Endothelial cell of umbilical vein (primary cell): Measurements from ENCODE around the gene GRK4. TPM values are rescaled to one million over a fixed set of nuclear protein-coding genes. Genes with fewer than 3 reads are reported as not detected.

Experiments
- BruUV-seq: library from RNA; stranded (reverse); fragments of 400-500 nt; replicated peaks from 2 replicates; lab custom pipeline; 2021; lab: Mats Ljungman, UMichigan
- CTCF ChIA-PET: fragments of 300-600, 350-600 bp; sonication (Branson Sonifier 250); formaldehyde crosslinking; loops from one replicate; lab custom pipeline; 2021; ENCODE audit warnings: antibody characterized with exemption, inconsistent platforms; lab: Charles Lee
- POLR2A ChIA-PET: fragments of 300-600, 350-600 bp; sonication (Branson Sonifier 250); formaldehyde crosslinking; loops from one replicate; lab custom pipeline; 2021; ENCODE audit warnings: antibody characterized with exemption, inconsistent platforms; lab: Charles Lee
- DNase-seq: peaks from one replicate; pipeline ENCODE4 v3.0.0-alpha.2; 2011; ENCODE audit warnings: low read depth, low spot score
- FAIRE-seq: peaks from 2 replicates; lab custom pipeline; 2011; peaks lifted over from hg19 to GRCh38; lab: Jason Lieb, UNC
- H2AFZ ChIP-seq: 2 replicates; pipeline ENCODE4 v1.6.0; 2012; ENCODE audit warnings: low read depth, low read length, control low read depth, inconsistent platforms
- H3K27ac ChIP-seq: 2 replicates; pipeline ENCODE4 v1.5.1; 2011; ENCODE audit warnings: low read depth, mild to moderate bottlenecking, control low read depth, low read length, moderate library complexity; ENCODE audit not compliant: insufficient read depth
- H3K27me3 ChIP-seq, 2 experiments: 2 replicates each; pipeline versions ENCODE4 v1.6.0 to v1.6.1; 2011; ENCODE audit warnings: low read length in 2 of 2, mixed read lengths in 1 of 2; ENCODE audit not compliant: control insufficient read depth in 2 of 2, insufficient read depth in 2 of 2
- H3K36me3 ChIP-seq, 2 experiments: 2 replicates in 1 of 2; 3 replicates in 1 of 2; pipeline ENCODE4 v1.5.1; 2011; ENCODE audit warnings: low read length in 2 of 2, mild to moderate bottlenecking in 1 of 2, moderate library complexity in 1 of 2; ENCODE audit not compliant: control insufficient read depth in 2 of 2, insufficient read depth in 2 of 2; ENCODE audit errors: extremely low read depth in 1 of 2
- H3K4me1 ChIP-seq: 3 replicates; pipeline ENCODE4 v1.5.1; 2011; ENCODE audit warnings: mild to moderate bottlenecking, low read length; ENCODE audit not compliant: control insufficient read depth, insufficient read depth; ENCODE audit errors: extremely low read depth
- H3K4me2 ChIP-seq: 2 replicates; pipeline ENCODE4 v1.6.1; 2011; ENCODE audit warnings: low read length, control low read depth, mixed read lengths; ENCODE audit not compliant: insufficient read depth
- H3K4me3 ChIP-seq, 3 experiments: fragments of 200-600 bp in 1 of 3; sonication (generic), shearing (Covaris generic) in 1 of 3; replicated peaks in 1 of 3; 2 replicates each; pipeline ENCODE4 v1.5.1; 2011 to 2016; ENCODE audit warnings: control low read depth in 3 of 3, low read length in 3 of 3, mild to moderate bottlenecking in 2 of 3, inconsistent platforms in 1 of 3, low read depth in 1 of 3, moderate library complexity in 1 of 3; ENCODE audit not compliant: insufficient read depth in 1 of 3
- H3K79me2 ChIP-seq: 2 replicates; pipeline ENCODE4 v1.6.0; 2012; ENCODE audit warnings: low read length, inconsistent platforms; ENCODE audit not compliant: control insufficient read depth, insufficient read depth
- H3K9ac ChIP-seq: replicated peaks from 2 replicates; pipeline ENCODE3; 2011; ENCODE audit warnings: low read length, control low read depth; ENCODE audit not compliant: insufficient read depth; ENCODE audit errors: extremely low read depth
- H3K9me1 ChIP-seq: replicated peaks from 3 replicates; pipeline ENCODE4 v1.6.0; 2011; ENCODE audit warnings: mild to moderate bottlenecking, low read length; ENCODE audit not compliant: control insufficient read depth, insufficient read depth; ENCODE audit errors: extremely low read depth
- H3K9me3 ChIP-seq: replicated peaks from 2 replicates; pipeline ENCODE4 v1.5.1; 2012; ENCODE audit warnings: low read length, inconsistent platforms; ENCODE audit not compliant: control insufficient read depth, insufficient read depth
- H4K20me1 ChIP-seq: replicated peaks from 2 replicates; pipeline ENCODE3; 2011; ENCODE audit warnings: mild to moderate bottlenecking, low read length; ENCODE audit not compliant: control insufficient read depth, insufficient read depth; ENCODE audit errors: extremely low read depth
- CTCF ChIP-seq, 2 donors: IDR thresholded peaks; 1 replicate in 1 of 2; 2 replicates in 1 of 2; pipeline ENCODE4 v1.5.1; 2011; ENCODE audit warnings: low read length in 2 of 2, mild to moderate bottlenecking in 2 of 2, moderate library complexity in 2 of 2, control low read depth in 1 of 2, inconsistent platforms in 1 of 2, low read depth in 1 of 2; ENCODE audit not compliant: insufficient read depth in 1 of 2; ENCODE audit errors: extremely low read depth in 1 of 2
- EZH2 ChIP-seq: IDR thresholded peaks from 2 replicates; pipeline ENCODE4 v1.6.1; 2012; ENCODE audit warnings: borderline replicate concordance, low read depth, mild to moderate bottlenecking, moderate library complexity, low read length, inconsistent platforms; ENCODE audit not compliant: severe bottlenecking
- FOS ChIP-seq: IDR thresholded peaks from 2 replicates; pipeline ENCODE4 v1.6.1; 2011; ENCODE audit warnings: mild to moderate bottlenecking, low read length, moderate library complexity, borderline replicate concordance; ENCODE audit not compliant: insufficient read depth
- GATA2 ChIP-seq: IDR thresholded peaks from 2 replicates; pipeline ENCODE4 v1.7.0; 2011; ENCODE audit warnings: low read depth, mild to moderate bottlenecking, moderate library complexity, mixed read lengths, low read length; ENCODE audit not compliant: insufficient read length, insufficient read depth
- JUN ChIP-seq: IDR thresholded peaks from 2 replicates; pipeline ENCODE4 v1.6.1; 2011; ENCODE audit warnings: borderline replicate concordance, low read depth; ENCODE audit not compliant: insufficient read length, insufficient read depth
- MAX ChIP-seq: IDR thresholded peaks from 2 replicates; pipeline ENCODE4 v1.6.1; 2011; ENCODE audit not compliant: insufficient read depth, insufficient read length
- MYC ChIP-seq: IDR thresholded peaks from one replicate; pipeline ENCODE4 v1.6.1; 2011; ENCODE audit warnings: mild to moderate bottlenecking, low read depth, low read length
- POLR2A ChIP-seq: IDR thresholded peaks from 2 replicates; pipeline ENCODE4 v1.6.1; 2012; ENCODE audit warnings: low read depth, mild to moderate bottlenecking, control low read depth, low read length
- POLR2AphosphoS5 ChIP-seq: IDR thresholded peaks from 2 replicates; pipeline ENCODE4 v1.6.1; 2012; ENCODE audit warnings: low read depth, mild to moderate bottlenecking, control low read depth, low read length, moderate library complexity; ENCODE audit not compliant: insufficient read depth
- dilution Hi-C: fragments of 300-500 bp; cut with MboI; formaldehyde crosslinking; loops from one replicate; pipeline ENCODE4 v1.15.0; 2019; ENCODE audit warnings: low sequenced_read_pairs; ENCODE audit not compliant: extremely low pct_ligation_motif_present
- intact Hi-C: fragments of 100-400 bp; cut with micrococcal nuclease; formaldehyde crosslinking; loops from one replicate; pipeline ENCODE4 v1.10.0; 2022
- polyA plus RNA-seq, 4 experiments: library from polyadenylated mRNA; depleted of rRNA in 3 of 4; stranded (reverse) in 3 of 4; unstranded in 1 of 4; fragments of >200 nt; gene quantifications; 2 replicates each; pipeline versions ENCODE4 v1.2.1 to v1.2.3, GENCODE V29; 2011 to 2012; ENCODE audit warnings: missing spikeins in 1 of 4
- total RNA-seq: library from RNA; stranded (reverse); gene quantifications from 2 replicates; pipeline ENCODE4 v1.2.3, GENCODE V29; 2021

GRK4 gene
- total and polyA plus RNA-seq, 2 donors (not counting 3 experiments of a cell fraction or from before 2014, with no cell fraction given): 3.1 to 6.3 TPM

- H3K9me1 ChIP-seq: no peaks in the 10 kb centered on the region
- no peaks in the 10 kb centered on the region for H3K36me3 ChIP-seq
- FAIRE-seq: no peak
- intact Hi-C loops (no loop called here), dilution Hi-C loops (no loop called here)
- no TSS peak for BruUV-seq
- no peaks in the 10 kb centered on the region for H3K9me3 ChIP-seq
- H3K27me3 ChIP-seq: no peaks in the 10 kb centered on the region
- no peak for DNase-seq
- no peak overlapping the region for H3K9ac ChIP-seq
- H3K27ac ChIP-seq: no peak overlapping the region
- TF ChIP-seq POLR2A (no peak), GATA2 (no peak), JUN (no peak), MYC (no peak), MAX (no peak), CTCF (IDR thresholded peaks at IDR 0.05; ENCODE audit: extremely low read depth in 1 of 2, insufficient read depth in 1 of 2, low read depth in 1 of 2, low read length in 2 of 2) (no peak), FOS (no peak), POLR2AphosphoS5 (no peak), EZH2 (no peak)
- H3K4me3 ChIP-seq: no peak overlapping the region
- H3K79me2 ChIP-seq: no peaks in the 10 kb centered on the region
- H2AFZ ChIP-seq: peak overlapping the region; percentile 93
- peak overlapping the region; percentile 25 for H3K4me2 ChIP-seq
- no peaks in the 10 kb centered on the region for H4K20me1 ChIP-seq
- POLR2A ChIA-PET: no interaction called here
- H3K4me1 ChIP-seq: peaks cover 7% of the 10 kb centered on the region
- CTCF ChIA-PET: interaction anchor here (0.6 to 1.0 kb wide), 2 partner anchors 284 to 886 kb away, joined by 3 read pairs; partner anchors contain the start of gene TNIP2
These were observed 77.3 kb downstream of the GRK4 start for GRCh38 chr4:3040452-3041191.
